SK-N-MC (cell line): ENCODE measurements around the gene ABCD4.

Experiments
- EZH2 ChIP-seq: fragments of 200-600 bp; sonication (generic); IDR thresholded peaks from one replicate; pipeline ENCODE4 v1.6.1; 2017; ENCODE audit warnings: antibody characterized with exemption
- POLR2AphosphoS5 ChIP-seq: IDR thresholded peaks from 2 replicates; pipeline ENCODE4 v1.6.1; 2012; ENCODE audit warnings: mild to moderate bottlenecking, low read depth, low read length, borderline replicate concordance

DNA sequence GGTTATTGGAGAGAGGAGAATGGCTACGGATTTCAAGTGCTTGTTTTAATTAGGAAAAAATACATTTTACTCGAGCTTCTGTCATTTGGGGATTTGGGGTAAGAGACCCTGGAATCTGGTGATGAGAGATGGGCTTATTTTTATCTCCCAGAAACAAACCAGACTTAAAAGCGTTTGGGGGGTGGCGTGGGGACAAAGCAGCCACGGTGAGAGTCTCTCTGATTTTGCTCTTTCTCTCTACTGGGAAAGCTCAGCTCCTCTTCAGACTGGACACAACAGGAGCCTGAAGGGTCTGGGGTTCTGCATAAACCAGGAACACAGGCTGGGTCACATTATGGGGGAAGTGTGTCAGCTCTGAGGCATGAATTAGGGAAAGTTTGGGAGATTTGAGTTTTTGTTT, 59.7 kb downstream of the ABCD4 start:
- TF ChIP-seq POLR2AphosphoS5 (no peak), EZH2 (no peak)
